GM21367 (cell line): ENCODE measurements around the gene CCR9.

Experiments used
- ATAC-seq: cut with Tn5 transposase; IDR thresholded peaks from one replicate; pipeline ENCODE4 v1.9.1; 2021; ENCODE audit not compliant: unreplicated experiment

Gene CCR9

DNA sequence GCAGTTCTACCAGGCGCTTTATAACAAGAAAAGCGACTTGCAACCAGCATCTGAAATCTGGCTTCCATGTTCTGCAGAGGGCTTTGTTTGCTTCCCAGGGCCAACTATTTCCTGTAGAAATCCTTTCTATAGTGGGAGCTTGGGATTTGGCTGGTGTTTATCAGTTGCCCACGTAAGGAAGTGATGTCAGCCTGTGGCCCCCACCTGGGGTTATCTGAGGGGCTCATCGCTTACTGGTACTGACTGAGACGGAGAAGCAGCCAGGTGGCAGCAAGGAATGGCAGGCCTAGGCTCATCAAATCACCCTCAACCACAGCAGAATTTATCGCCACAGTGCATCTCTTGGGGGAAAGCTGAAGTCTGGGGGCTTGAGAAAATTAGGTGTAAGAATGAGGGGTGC lies 14.6 kb upstream of the CCR9 start:
- ATAC-seq = no peak

DNA sequence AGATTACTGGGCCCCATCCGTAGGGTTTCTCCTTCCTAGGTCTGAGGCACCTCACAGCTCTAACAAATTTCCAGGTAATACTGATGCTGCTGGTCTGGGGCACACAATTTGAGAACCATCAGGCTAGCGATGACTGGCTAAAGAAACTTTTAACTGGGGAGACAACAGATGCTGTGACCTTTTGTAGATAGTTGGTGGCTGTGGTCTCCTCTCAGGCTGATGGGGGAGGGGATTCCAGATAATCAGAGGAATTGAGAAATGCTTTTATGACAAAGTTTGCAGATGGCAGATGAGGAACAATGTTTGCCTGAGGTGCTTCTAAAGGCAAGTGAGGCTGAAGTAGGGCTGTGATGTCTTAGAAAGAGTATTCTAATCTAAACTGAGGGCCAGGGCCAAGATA lies 13.8 kb upstream of the CCR9 start:
- ATAC-seq = no peak

DNA sequence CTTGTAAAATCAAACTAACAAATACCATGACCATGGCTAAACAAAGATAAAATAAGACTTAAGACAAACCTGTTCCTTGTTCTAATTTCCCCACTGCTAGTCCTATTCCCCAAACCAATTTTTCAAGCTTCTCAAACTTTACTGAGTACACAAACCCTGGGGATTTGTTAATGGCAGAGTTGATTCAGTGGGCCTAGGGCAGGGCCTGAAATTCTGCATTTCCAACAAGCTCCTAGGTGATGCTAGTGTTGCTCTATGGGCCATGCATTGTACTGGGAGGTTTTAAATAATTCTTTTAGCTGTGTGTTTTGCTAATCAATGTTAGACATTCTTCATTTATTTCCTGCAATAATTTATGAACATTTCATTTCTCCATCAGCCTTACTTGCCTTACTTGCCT lies 13.3 kb upstream of the CCR9 start:
- ATAC-seq = no peak

DNA sequence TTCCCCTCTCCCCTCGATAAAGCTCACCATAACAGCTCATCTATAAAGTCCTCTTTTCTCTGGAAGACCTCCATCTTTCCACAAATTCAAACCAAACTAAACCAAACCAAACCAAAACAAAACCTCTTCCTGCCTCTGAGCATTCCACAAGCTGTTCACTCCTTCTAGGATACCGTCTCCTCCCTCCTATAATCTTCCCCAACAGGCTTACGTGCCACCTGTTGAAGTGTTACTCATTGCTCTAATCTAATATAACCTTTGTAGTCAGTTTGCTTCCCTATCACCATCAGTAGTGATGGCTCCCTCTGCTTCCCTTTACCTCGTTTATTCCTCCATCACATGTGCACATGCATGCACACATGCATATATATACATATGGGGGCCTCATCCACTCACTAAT lies 12.7 kb upstream of the CCR9 start:
- no peak for ATAC-seq

DNA sequence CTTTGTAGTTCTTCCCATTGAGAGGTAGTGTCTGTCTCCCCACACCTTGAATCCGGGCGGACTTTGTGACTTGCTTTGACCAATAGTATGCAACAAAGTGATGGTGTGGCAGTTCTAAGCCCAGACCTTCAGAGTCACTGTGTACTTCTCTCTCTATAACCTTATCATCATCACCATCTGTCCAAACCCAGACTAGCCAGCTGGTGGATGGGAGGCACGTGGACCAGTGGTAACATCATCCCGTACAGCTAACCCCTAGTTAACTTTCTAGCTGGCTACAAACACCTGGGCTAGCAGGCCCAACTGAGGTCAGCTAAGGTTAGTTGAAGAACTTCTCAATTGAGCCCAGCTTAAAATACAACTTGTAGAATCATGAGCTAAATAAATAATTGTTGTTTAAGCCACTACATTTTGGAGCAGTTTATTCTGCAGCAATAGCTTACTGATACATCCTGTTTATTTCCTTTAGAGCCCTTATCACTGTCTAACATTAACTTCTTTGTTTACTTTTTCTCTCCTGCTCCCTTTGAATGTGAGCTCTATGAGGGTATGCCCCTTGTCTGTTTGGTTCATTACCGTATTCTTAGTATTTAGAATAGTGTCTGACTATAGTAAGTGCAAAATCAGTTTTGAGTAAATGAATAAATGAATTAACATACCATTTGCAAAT lies 11.5 kb upstream of the CCR9 start:
- no peak for ATAC-seq

DNA sequence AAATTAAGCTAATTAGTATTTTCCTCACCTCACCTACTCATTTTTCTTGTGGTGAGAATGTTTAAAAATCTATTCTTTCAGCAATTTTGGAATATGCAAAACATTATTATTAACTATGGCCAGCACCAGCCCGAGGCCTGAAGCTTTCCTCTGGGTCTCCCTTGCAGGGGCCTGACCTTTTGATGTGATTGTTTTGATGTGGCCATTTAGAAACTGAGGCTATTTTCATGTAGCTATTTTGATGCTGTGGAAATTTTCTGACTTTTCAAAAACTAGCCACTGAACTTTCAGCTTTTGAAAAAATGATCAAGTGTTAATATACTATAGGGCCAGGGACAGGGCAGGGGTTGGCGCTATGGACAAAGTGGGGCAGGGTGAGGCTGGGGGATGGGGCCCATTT lies 8.2 kb upstream of the CCR9 start:
- no peak for ATAC-seq

DNA sequence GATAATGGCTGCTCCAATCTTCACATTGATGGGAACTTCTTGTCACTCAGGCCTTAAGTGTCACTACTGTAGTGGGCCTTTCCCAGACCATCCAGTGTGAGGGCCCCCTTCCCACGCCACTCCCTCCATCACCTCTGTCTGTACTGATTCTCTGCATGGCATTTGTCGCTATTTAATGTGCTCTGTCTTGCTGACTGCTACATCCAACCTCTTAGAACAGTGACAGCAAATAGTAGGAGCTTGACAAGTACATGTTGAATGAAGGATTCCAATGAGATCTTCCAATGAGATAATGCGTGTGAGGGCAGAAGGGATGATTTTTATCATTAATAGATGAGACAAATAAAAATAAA lies 5.6 kb upstream of the CCR9 start:
- no peak for ATAC-seq

DNA sequence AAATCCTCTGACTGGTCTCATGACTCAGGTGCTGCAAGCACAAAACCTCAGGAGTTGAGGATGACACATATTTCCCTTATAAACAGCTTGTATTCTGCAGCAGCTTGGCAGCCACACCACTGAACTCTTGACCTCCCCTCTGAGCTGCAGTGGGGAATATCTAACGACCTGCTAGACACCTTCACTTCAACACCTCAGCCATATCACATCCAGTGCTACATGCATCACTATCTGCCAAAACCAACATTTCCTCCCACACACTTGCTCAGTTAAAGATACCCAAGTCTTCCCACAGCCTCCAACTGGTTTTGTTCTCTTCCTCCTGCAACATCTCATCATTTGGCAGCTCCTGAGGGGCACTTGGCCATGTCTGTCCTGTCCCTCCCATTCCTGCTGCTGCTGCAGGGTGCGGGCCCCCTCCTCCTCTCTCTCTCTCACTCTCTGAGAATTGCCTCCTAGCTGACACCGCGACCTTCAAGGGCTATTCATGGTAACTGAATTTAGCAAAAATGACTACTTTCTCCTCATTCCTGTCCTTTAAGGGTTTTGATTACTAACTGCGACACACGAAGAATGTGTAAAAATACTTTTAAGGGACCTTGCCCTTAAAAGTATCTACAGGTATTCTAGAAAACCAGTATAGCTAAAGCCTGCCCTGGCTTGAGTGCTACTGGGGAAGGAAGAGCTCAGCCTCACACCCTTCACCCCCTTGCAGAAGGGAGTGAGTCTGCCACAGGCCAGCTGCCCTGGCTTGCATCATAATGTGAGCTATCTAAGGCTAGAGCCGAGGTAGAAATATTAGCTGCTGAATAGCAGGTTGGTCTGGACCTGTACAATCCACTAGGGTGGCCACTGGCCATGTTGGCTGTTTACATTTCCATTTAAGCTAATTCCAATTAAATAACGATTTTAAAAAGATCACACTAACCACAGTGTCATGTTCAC lies 5.0 kb upstream of the CCR9 start:
- ATAC-seq = no peak

DNA sequence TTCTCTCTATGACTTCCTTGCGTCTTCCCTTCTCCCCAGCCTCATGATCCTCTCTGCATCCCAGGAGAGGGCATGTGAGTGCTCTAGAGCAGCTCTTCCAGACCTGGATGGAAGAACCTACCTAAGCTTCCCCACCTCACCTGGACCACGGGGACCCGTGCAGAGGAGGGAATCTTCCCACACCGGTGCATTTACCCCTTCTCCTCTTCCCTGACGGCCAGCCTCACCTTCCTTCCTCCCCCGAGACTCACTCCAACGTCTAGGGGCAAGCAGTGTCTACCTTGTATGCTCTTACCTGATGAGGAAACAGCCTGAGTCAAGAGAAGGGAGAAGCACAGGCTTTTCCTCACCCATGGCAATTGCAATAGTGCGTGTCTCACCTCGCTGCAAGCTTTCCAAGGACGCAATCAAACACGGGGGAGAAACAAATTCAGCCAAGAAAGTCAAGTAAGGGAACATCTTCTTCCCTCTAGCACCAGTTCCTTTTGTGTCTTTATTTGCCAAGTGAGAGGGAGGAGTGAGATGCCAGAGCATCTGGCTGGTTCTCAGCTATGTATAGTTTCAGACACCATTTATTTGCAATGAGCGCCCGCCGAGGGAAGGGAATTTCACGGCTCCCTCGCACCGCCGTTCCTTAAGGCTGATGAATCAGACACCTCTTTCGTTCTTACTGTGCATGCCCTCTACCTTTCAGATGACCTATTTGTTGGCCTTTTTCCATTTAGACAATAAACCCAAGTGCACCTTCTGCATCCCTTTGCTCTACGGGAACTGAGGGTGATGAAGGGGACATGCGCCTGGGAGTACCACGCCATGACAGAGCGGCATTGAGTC lies 1.8 kb upstream of the CCR9 start:
- no peak for ATAC-seq

DNA sequence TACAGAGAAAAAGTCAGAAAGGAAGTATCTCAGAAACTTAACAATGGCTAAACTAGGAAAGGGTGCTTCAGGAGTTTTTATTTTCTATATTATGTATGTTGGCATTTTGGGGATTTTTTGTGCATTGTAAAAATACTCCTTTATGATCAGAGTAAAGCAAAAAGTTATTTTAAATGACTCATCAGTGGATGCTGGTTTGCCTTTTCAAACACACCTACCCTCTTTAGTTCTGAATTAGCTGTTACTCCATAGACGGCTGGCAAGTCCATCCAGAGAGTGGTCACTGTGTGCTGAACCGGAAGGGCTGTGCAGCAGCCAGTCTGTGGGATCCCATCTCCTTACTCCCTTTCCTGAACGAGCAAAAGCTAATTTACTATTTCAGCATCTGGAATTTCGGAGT lies 942 bp downstream of the CCR9 start:
- ATAC-seq = no peak

DNA sequence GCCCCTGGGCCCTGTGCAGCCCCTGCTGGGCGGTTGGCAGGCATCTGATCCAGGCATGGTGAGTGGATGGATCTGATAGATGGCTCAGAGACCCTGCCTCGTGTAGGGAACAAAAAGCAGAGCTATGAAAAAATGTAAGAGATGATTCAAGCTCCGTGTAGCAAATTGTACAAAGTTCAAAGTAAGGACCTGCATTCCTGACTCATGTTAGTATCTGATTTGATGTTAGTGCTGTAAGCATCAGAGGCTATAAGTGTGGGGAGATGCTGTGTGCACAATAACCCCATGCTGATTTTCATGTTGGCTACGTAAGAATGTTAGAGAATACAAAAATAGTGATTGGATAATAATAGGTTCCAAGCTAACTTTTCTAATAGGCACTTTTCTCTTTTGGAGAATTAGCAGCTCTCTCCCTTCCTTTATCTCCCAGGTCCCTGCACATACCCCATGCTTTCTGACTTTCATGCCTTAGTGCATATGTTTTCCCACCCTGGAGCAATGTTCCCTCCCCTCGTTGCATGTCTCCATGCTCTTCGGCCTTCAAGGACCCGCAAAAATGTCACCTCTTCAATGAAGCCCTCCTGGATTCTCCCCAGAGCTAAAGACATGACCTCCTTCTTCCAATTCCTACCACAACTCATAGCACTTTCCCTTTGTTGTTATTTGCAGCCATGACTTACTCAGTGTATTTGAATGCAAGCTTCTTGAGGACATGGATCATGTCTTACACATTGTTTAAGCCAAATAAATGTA lies 1.6 kb downstream of the CCR9 start:
- ATAC-seq = no peak

DNA sequence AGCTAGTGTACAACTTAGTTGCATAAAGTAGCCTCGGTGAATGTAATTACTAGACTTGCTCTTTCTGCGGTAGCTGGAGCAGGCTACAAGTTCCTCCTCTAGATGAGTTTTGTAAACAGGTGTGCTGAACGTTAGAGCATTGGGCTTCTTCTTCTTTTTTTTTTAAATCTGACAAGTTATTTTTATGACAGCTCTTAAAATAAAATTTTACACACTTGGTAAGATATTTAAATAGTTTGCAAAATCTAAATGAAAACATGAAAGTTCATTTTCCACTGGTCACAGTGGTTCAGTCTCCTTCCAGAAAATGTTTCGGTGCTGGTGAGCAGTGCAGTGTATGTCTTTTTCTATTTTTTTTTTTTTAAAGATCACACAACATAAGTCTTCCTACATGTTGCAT lies 3.0 kb downstream of the CCR9 start:
- no peak for ATAC-seq

DNA sequence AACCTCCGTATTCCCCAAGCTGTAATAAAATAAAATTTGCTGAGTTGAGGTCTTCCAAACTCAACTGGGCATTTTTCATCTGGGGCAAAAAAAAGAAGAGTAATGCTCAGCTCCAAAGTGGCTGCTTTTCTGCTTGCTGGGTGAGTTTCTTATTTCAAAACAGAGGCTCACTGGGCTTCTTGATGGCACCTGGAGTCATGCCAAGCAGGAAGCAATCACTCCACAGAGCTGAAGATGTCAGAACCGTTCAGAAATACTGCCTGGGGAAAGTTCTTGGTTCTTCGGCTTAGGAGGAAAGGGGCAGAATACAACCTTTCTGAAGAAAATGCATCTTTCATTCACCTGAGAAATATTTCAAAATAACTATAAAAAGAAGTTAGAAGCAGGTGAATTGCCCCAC lies 4.1 kb downstream of the CCR9 start:
- ATAC-seq = no peak

DNA sequence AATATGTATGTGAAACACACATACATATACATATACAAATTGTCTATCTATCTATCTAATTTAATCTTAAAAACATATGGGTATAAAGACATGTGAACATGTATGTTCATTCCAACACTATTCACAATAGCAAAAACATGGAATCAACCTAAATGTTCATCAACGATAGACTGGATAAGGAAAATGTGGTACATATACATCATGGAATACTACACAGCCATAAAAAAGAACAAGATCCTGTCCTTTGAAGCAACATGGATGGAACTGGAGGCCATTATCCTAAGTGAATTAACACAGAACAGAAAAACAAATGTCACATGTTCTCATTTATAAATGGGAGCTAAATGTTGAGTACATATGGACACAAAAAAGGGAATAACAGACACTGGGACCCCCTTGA lies 5.8 kb downstream of the CCR9 start:
- no peak for ATAC-seq

DNA sequence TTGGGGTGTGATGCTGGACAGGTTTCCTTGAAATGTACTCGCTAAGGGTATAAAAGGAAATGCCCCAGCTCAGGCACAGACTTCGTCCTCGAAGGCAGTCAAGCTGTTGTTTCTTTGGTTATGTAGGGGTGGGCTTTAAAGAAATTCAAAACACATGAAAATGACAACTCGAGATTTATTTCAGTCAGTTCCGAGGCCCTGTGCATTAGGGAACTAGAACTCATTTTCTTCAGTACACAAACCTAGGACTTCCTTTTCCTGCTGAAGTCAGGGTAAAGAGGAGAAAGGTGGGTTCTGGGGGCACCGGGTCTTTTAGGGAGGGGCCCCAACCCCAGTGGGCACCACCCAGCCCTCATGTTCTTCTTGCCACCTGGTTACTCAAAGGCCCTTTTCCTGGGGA lies 7.7 kb downstream of the CCR9 start:
- no peak for ATAC-seq

DNA sequence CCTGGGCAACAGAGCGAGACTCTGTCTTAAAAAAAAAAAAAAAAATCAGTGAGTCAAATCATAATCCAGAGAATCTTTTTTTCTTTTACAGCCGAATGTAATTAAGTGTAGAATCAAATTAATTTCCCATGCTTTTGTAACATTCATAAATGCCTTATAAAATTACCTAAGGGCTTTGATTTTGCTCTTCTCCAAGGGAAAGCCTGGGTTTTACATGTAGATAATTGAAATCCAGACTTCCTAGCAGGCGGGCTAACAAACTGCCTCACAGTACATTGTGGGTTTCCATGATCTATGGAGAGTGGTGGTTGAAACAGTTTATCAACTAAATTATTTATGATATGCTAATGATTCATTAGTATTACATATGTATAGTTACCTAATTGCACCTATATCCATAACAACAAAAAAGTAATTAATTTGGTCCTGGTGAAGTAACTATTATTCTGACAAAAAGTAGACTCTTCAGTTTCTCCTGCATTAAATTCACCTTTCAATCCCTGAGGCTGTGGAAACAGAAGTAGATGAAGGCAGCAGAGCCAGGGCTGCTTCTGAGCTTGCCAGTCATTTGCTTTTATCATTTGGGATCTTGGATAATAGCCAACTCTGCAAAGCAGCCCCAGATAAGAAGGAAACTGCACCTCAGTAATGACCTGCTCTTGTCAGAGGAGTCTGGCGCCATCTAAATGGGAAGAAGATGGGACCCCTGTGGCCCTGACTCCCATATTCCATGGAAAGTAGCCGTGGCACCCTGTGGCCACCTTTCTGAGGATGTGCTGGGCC lies 9.5 kb downstream of the CCR9 start:
- no peak for ATAC-seq

DNA sequence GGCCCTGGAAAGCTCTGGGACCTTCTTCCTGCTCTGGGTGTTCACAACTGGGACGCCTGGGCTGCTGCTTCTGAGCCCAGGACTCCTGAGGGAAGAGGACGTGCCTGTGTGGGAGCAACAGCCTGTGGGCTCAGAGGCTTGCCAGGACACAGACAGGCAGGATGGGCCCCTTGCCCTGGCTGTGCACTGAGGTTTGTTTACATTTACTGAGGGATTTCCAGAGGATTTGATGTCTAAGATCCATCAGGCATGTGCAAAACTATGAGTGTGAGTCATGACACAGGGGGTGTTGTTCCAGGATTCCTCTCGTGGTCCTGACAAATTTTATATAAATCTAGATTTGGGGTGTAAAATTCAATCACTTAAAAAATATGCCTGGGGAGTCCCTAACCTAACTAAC lies 10.6 kb downstream of the CCR9 start:
- no peak for ATAC-seq

DNA sequence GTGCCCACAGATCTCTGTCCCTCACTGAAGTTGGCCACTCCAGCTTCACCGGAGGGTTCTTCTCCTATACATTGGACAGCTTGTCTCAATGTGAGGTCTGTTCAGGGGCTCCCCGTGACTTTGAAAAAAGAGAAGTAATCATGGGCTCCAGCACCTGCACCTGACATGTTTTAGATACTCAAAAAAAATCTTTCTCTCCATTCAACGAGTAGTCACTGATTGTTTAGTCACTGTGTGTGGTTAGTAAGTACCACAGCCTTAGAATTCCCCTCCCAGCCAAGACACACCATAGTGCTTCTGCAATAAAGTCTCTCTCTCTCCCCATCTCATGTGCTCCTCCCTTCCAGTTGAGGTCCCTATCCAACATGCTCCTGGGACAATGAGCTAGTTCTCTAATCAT lies 18.6 kb downstream of the CCR9 start:
- ATAC-seq = no peak

DNA sequence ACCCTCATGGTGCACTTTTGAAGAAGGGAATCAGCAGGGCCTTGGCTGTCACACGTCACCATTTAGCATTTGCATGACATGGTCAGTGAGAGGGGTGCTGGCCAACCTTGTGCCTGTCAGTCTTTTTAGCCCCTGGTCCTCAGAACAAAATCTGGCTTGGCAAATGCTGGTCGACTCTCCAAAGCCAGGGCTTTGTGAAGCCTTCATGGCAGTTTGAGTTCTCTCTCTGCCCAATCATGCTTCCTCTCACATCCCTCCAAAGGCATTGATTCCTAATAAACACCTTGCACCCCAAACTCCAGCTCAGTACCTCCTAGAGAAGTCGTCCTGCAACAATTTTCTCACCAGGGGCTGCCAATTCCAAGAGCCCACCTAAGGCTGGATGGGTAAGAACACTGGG lies 19.4 kb downstream of the CCR9 start:
- ATAC-seq = no peak

DNA sequence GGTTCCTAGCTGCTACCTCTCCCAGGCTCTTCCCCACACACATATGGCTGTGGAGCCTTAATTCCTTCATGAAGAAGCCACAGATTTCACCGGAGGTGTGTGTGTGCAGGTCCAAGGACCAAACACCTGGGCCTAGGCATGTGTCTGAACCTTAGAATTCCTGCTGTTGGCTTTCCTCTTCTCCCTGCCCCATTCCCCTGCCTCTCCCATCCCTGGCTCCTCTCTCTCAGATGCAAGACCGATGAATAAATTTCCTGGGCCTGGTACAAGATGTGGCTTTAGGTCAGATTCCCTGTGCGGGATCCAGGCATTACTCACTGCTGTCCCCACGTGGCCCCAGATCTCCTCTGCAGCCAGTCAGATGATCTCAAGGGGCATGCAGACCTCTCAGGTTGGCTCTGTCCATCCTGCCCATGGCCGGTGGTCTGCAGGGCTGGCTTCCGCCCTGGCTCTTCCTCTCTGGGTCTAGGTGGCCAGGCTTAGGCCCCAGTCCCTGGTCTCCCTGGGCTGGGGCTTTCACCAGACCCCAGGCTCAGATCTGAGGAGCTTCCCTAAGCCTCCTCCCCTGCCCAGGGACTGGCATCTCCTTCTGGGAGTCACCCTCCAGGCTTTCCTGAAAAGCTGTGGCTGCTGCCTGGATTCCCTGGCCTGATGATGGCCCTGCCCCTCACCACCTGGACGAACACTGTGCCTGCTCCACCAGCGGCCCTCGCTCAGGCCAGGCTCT lies 20.5 kb downstream of the CCR9 start:
- no peak for ATAC-seq
